IgD-negative memory B cell (primary cell): ENCODE data around the gene FRAS1. TPM values are rescaled to one million over a fixed set of nuclear protein-coding genes. Genes with fewer than 3 reads are reported as not detected.

ENCODE experiments used
- H3K27ac Mint-ChIP-seq, 3 donors: one replicate each; pipeline ENCODE4 v1.8.0; 2020 to 2022; ENCODE audit warnings: mild to moderate bottlenecking in 3 of 3, mixed read lengths in 3 of 3, moderate library complexity in 1 of 3
- H3K27me3 Mint-ChIP-seq: one replicate; pipeline ENCODE4 v1.8.0; 2021; ENCODE audit warnings: mixed read lengths
- H3K36me3 Mint-ChIP-seq: one replicate; pipeline ENCODE4 v1.8.0; 2020; ENCODE audit warnings: mild to moderate bottlenecking, mixed read lengths
- H3K4me1 Mint-ChIP-seq, 3 donors: one replicate each; pipeline ENCODE4 v1.8.0; 2020 to 2022; ENCODE audit warnings: mixed read lengths in 3 of 3, mild to moderate bottlenecking in 1 of 3
- H3K4me3 Mint-ChIP-seq, 4 donors: one replicate each; pipeline ENCODE4 v1.8.0; 2020 to 2022; ENCODE audit warnings: mild to moderate bottlenecking in 4 of 4, mixed read lengths in 4 of 4, moderate library complexity in 3 of 4
- H3K9me3 Mint-ChIP-seq, 3 donors: one replicate each; pipeline ENCODE4 v1.8.0; 2020 to 2021; ENCODE audit warnings: mixed read lengths in 3 of 3, mild to moderate bottlenecking in 1 of 3
- polyA plus RNA-seq: library from polyadenylated mRNA; unstranded; fragments of 300-500 nt; fragmentation: Illumina TruSeq; gene quantifications from one replicate; pipeline ENCODE4 v1.2.3, GENCODE V29; 2021

FRAS1 gene
- polyA plus RNA-seq, 1 donor from 2014 or later: not detected

DNA sequence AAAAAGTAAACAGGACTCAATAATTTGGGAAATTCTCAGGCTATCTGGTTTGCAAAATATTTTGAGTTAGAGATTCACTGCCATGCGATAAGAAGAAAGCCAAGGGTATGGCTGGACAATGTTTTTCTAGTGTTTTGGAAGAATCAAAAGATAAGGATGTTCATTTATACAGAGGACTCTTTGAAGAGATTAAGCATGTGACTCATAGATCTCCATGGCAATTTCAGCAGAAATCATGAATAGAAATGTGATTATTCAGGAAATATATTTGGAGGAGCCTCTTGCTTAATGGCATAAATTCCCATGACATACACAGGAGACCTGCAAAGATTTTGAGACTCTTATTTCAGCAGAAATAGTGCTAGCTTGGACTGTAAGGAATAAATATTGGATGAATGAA lies 16.7 kb upstream of the FRAS1 start:
- H3K27me3 Mint-ChIP-seq: peaks cover 1% of the 10 kb centered on the region
- no peaks in the 10 kb centered on the region for H3K4me1 Mint-ChIP-seq
- H3K27ac Mint-ChIP-seq: no peak overlapping the region
- H3K36me3 Mint-ChIP-seq: peaks cover 2% of the 10 kb centered on the region
- H3K4me3 Mint-ChIP-seq: no peak overlapping the region
- H3K9me3 Mint-ChIP-seq: peaks cover 0 to 5% (median 0%) of the 10 kb centered on the region in 3 donors

- Mint-ChIP-seq H3K27ac (no peak overlapping the region), H3K36me3 (peaks cover 5% of the 10 kb centered on the region), H3K4me3 (no peak overlapping the region), H3K27me3 (no peaks in the 10 kb centered on the region), H3K4me1 (no peaks in the 10 kb centered on the region), H3K9me3 (no peaks in the 10 kb centered on the region)
These were observed 9.8 kb upstream of the FRAS1 start for GRCh38 chr4:78047366-78047765.

DNA sequence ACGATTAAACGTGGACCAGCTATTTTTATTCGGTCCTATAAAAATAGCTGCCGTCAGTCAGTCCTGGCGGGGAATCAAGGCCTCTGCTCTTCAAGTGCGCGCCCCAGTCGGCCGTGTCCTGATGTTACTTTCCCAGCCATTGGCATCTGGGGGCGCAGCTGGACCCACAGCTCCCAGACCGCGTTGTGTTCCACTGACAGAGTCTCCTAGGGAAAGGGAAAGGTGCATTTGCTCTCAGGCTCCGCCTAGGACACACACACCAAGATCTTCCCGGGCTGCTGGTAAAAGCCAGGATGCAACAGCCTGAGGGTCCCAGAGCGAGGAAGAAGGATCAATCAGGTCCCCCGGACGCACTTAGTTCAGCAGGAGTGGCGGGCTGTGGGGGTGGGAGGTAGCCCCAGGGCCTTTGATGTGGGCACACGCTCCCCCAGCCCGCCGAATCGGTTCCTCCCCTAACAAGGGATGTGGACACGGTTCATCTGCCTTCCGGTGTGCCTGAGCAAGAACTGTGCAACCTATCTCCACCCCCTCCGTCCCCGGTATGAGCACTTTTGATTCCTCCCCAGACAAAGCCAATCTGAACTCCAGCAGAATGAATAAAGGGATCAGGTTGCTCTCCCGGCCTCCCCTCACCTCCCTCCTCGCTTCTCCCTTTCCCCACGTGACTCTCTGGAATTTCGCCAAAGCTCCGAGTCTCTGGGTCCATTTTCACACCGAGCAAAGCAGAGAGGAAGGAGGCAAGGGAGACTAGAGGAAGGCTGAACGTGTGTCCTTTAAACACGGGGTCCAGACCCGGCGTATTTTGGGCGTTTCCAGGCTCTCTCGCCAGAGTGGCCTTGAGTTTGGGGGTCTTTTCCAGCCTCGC lies 626 bp upstream of the FRAS1 start:
- Mint-ChIP-seq H3K4me1 (peaks cover 7 to 22% (median 15%) of the 10 kb centered on the region in 3 donors), H3K27ac (peak overlapping the region in 1 of 3 donors; percentile 63), H3K36me3 (no peaks in the 10 kb centered on the region), H3K4me3 (peak overlapping the region; percentile 89 to 95 (median 92)), H3K27me3 (peaks cover 41% of the 10 kb centered on the region), H3K9me3 (no peaks in the 10 kb centered on the region)

DNA sequence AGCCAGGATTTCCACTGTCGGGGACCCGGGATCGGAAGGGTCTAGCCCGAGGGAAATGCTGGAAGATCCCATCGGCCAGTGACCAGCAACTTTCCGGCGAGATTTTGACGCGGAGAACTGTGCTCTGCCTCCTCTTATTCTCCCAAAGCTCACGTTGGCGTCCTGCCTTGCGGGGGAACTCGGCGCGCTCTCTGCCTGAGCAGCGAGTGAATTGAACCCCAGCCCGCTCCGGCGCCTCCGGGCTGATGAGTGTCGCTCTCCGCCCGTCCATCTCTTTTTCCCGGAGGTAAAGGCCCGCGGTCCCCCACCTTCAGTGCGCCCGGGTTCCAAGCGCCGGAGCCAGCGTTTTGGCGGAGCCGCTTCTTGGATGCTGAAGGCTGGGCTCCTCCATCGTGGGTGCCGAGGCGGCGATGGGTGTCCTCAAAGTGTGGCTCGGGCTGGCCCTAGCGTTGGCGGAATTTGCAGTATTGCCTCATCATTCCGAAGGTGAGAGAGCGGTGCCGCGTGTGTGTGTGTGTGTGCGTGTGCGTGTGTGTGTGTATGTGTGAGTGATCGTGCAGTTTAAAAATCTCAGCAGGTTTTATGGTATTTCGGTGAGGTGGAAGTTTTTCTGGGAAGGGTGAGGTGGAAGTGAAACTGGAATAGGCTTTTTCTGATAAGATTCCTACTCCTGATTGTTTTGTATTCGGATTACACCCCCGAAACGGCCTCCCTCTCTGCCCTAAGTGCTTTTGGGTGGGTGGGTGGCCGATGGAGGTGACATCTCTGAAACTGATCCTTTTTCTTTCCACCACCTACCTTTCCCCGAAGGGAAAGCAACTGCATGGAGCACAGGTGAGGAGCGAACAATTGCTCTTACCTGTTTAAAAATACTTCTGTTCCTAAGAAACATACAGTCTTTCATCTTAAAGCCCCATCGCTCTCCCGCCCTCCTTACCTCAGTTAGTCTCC lies 752 bp downstream of the FRAS1 start:
- H3K36me3 Mint-ChIP-seq: no peaks in the 10 kb centered on the region
- H3K27ac Mint-ChIP-seq: peak overlapping the region; percentile 25 to 82 (median 47)
- H3K27me3 Mint-ChIP-seq: peaks cover 44% of the 10 kb centered on the region
- H3K4me3 Mint-ChIP-seq: peak overlapping the region; percentile 89 to 95 (median 92)
- peaks cover 7 to 22% (median 15%) of the 10 kb centered on the region in 3 donors for H3K4me1 Mint-ChIP-seq
- no peaks in the 10 kb centered on the region for H3K9me3 Mint-ChIP-seq

DNA sequence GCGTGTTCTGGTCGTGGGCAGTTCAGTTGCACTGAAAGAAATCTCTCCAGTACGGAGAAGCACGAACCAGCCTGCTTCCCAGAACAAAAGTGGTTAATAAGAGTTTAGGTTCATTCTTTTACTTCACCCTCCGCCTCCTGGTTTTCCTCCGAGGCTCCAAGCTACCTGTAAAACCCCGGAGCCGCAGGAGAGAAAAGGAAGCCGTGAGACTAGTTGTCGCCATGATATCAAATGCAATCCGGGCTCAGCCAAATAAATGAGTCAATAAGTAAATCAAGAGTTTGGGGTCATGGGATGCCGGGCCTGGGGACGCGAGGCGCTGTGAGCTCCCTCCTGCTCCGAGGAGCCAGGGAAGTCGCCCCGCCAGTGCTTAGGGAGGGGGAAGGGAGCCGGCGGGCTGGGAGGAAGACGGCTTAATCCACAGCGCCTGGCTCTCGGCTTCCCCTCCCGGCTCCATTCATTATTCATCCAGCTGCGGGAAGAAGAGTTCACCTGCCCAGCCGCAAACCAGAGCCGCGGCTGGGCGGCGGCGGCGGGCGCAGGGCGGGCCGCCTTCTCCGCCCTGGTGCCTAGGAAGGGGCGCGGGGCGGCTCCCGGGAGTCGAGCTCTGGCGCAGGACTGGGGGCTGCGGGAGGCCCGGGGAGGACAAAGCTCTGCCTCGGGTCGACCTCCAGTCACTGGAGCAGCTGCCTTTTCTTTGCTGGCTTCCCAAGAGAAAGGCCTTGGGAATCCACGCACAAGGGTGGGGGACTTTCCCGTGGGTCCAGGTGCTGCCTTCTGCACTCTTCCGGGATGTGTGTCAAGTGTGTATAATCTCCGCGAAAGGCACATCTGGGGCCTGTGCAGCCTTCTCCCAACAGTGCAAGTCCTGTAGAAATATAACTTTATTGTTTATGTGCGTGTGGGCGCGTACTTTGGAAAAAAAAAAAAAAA lies 1.7 kb downstream of the FRAS1 start:
- Mint-ChIP-seq H3K36me3 (no peaks in the 10 kb centered on the region), H3K9me3 (no peaks in the 10 kb centered on the region), H3K27ac (peak overlapping the region in 1 of 3 donors; percentile 25), H3K27me3 (peaks cover 47% of the 10 kb centered on the region), H3K4me3 (peak overlapping the region; percentile 89 to 95 (median 92)), H3K4me1 (peaks cover 5 to 22% (median 15%) of the 10 kb centered on the region in 3 donors)

GRCh38 chr4:78059524-78059889 lies 2.4 kb downstream of the FRAS1 start:
- Mint-ChIP-seq H3K36me3 (no peaks in the 10 kb centered on the region), H3K9me3 (no peaks in the 10 kb centered on the region), H3K4me1 (peaks cover 5 to 22% (median 15%) of the 10 kb centered on the region in 3 donors), H3K4me3 (peak overlapping the region; percentile 63 to 93 (median 84)), H3K27me3 (peaks cover 47% of the 10 kb centered on the region), H3K27ac (no peak overlapping the region)

DNA sequence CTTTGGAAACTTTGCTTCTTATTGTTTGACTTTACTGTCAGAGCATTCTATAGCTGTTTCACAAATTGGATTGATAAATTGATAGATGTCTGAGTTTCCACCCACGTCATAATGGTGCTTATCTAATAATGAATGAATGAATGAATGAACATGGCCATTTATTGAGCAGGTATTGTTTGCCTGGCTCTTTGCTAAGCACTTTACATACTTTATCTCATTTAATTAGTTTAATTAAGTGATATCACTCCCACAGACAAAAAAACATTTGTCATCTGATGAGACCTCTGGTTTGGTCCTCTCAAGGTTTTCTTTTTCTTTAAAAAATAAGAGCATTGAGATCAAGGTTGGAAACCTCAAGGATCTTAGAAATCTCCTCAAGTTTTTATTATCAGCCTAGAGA lies 2.8 kb downstream of the FRAS1 start:
- H3K36me3 Mint-ChIP-seq: no peaks in the 10 kb centered on the region
- peaks cover 5 to 22% (median 15%) of the 10 kb centered on the region in 3 donors for H3K4me1 Mint-ChIP-seq
- H3K4me3 Mint-ChIP-seq: peak overlapping the region in 1 of 4 donors; percentile 91
- no peaks in the 10 kb centered on the region for H3K9me3 Mint-ChIP-seq
- H3K27me3 Mint-ChIP-seq: peaks cover 47% of the 10 kb centered on the region
- H3K27ac Mint-ChIP-seq: no peak overlapping the region

GRCh38 chr4:78061939-78062570 lies 4.9 kb downstream of the FRAS1 start:
- Mint-ChIP-seq H3K9me3 (no peaks in the 10 kb centered on the region), H3K4me3 (peak overlapping the region in 1 of 4 donors; percentile 23), H3K27ac (no peak overlapping the region), H3K4me1 (peaks cover 2 to 15% (median 15%) of the 10 kb centered on the region in 3 donors), H3K27me3 (peaks cover 40% of the 10 kb centered on the region), H3K36me3 (no peaks in the 10 kb centered on the region)

DNA sequence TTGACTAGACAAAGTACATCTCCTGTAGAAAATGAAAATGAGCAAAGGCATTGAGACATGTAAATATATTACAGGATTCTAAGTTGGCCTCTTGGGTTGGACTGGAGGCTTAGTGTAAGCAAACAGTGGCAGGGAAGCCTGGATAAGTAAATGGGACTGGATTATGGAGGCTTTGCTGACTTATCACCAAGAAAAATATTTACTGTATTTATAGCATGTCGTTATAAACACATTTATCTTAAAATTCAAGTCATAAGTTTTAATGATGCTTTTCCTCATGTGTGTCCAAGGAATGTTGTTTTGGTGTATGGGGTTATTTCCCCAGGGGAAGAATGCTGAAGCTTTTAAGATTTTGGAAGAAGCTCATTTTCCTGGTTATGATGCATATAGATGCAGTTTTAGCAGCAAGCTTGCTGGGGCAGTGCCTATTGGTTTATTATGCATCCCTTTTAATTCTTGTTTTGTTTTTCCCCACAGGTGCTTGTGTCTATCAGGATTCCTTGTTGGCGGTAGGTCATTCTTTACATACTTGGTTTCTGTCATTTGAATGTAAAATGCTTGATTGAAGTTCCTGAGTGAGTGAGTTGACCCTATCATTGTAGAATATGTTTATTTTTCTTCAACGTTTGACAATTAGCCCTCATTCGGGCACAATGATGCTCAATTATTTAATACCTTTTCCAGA lies 8.5 kb downstream of the FRAS1 start:
- peaks cover 17% of the 10 kb centered on the region for H3K27me3 Mint-ChIP-seq
- no peaks in the 10 kb centered on the region for H3K9me3 Mint-ChIP-seq
- no peaks in the 10 kb centered on the region for H3K4me1 Mint-ChIP-seq
- H3K4me3 Mint-ChIP-seq: no peak overlapping the region
- peak overlapping the region in 1 of 3 donors; percentile 11 for H3K27ac Mint-ChIP-seq
- peaks cover 2% of the 10 kb centered on the region for H3K36me3 Mint-ChIP-seq

DNA sequence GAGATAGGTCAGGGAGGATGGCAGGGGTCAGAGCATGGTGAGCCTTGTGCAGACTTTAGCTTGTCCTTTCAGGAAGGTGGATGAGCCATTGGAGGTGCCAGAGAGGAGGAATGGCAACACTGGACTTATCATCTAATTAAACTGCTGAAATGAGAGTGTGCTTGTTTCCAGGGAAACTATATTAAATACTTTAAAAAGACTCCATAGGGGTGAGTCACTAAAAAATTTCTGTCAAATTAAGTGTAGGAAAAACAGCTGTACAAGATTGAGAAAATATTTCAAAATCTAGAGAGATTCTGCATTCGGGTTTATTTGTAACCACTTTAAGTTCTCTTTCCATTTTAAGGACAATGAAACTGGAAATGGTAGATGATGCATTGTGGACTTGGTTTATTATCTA lies 11.4 kb downstream of the FRAS1 start:
- Mint-ChIP-seq H3K4me3 (no peak overlapping the region), H3K27me3 (peaks cover 9% of the 10 kb centered on the region), H3K27ac (no peak overlapping the region)

DNA sequence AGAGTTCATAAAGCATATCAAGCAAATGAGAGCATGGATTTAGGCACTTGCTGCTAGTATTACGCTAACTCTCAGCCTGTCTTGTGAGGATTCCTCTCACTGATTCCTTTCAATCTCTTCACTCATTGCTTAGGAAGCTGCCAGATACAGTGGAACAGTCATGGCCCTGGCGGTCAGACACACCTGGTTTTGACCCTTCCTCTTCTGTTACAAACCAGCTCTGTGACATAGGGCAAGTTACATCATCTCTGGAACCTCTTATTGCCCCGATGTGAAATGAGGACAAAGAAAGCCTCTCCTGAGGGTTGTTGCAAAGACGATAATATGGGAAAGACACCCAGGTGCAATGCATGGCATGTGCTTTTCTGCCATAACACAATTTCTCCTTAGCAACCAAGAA lies 12.2 kb downstream of the FRAS1 start:
- no peaks in the 10 kb centered on the region for H3K9me3 Mint-ChIP-seq
- H3K4me3 Mint-ChIP-seq: no peak overlapping the region
- H3K4me1 Mint-ChIP-seq: no peaks in the 10 kb centered on the region
- H3K27ac Mint-ChIP-seq: no peak overlapping the region
- peaks cover 2% of the 10 kb centered on the region for H3K36me3 Mint-ChIP-seq
- peaks cover 10% of the 10 kb centered on the region for H3K27me3 Mint-ChIP-seq

More for the DNA sequence above, 11.4 kb downstream of the FRAS1 start:
- H3K36me3 Mint-ChIP-seq: peaks cover 2% of the 10 kb centered on the region
- H3K9me3 Mint-ChIP-seq: no peaks in the 10 kb centered on the region
- no peaks in the 10 kb centered on the region for H3K4me1 Mint-ChIP-seq

GRCh38 chr4:78069859-78070258 lies 12.7 kb downstream of the FRAS1 start:
- Mint-ChIP-seq H3K27ac (no peak overlapping the region), H3K36me3 (peaks cover 2% of the 10 kb centered on the region), H3K4me3 (no peak overlapping the region), H3K27me3 (peaks cover 12% of the 10 kb centered on the region), H3K4me1 (no peaks in the 10 kb centered on the region), H3K9me3 (no peaks in the 10 kb centered on the region)

DNA sequence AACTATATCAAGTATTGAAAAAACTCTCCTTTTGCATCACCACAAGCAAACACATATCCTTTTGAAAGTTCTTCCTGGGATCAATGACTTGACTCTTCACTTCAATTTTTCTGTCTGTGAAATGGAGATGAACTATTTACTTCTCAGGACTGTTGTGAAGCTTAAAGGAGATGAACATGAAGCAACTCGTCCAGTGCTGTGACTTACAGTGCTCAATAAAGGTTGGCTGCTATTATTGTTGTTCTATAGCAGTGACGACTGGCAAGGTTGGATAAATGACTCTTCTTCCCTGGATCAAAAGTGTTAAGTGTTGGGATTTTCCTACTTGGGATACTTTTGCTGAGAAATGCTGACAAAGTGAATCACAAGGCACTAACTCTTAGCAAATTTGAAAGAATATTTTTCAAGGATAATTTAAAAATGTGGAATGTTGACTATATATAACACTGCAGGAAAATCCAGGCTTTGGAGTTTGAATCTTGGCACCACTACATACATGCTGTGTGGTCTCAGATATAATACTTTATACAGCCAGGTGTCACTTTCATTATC lies 13.7 kb downstream of the FRAS1 start:
- Mint-ChIP-seq H3K9me3 (no peaks in the 10 kb centered on the region), H3K27ac (no peak overlapping the region), H3K27me3 (peaks cover 9% of the 10 kb centered on the region), H3K4me1 (no peaks in the 10 kb centered on the region), H3K36me3 (peaks cover 2% of the 10 kb centered on the region), H3K4me3 (no peak overlapping the region)
